Mucosa of descending colon (tissue), 3 donors: Measurements from ENCODE around the gene PIM3. TPM values are rescaled to one million over a fixed set of nuclear protein-coding genes. Genes with fewer than 3 reads are reported as not detected.

Experiments used
- ATAC-seq: fragments of 200-7000 bp; cut with Tn5 transposase; one replicate; pipeline ENCODE4 v1.9.1; 2020; ENCODE audit warnings: mild to moderate bottlenecking, moderate library complexity
- DNase-seq, 3 donors: peaks; one replicate each; pipeline ENCODE4 v3.0.0-alpha.2; 2020
- H3K36me3 ChIP-seq: fragments of 200-600 bp; one replicate; pipeline ENCODE4 v1.8.0; 2021; ENCODE audit warnings: low read depth, mild to moderate bottlenecking
- H3K4me1 ChIP-seq: fragments of 200-600 bp; one replicate; pipeline ENCODE4 v1.8.0; 2021; ENCODE audit warnings: low read depth, mild to moderate bottlenecking
- H3K4me3 ChIP-seq: fragments of 200-600 bp; one replicate; pipeline ENCODE4 v1.8.0; 2021; ENCODE audit warnings: mild to moderate bottlenecking
- H3K9me3 ChIP-seq: fragments of 200-600 bp; one replicate; pipeline ENCODE4 v1.8.0; 2021; ENCODE audit warnings: mild to moderate bottlenecking
- CTCF ChIP-seq: fragments of 200-600 bp; IDR thresholded peaks from one replicate; pipeline ENCODE4 v1.8.0; 2022; ENCODE audit warnings: antibody characterized with exemption, mild to moderate bottlenecking
- intact Hi-C, 2 donors: fragments of 100-400 bp; cut with DNase I in 1 of 2; cut with micrococcal nuclease in 1 of 2; formaldehyde crosslinking; loops; one replicate each; pipeline versions ENCODE4 v1.11.0 to v1.11.1; 2022; cut with DNase I, micrococcal nuclease
- total RNA-seq, 3 donors: library from RNA; stranded (reverse); fragmentation: NEBNext Ultra II Directional in 2 of 3; extraction: Animal tissue kit (Norgen Biotek cat#: 25700) in 2 of 3; gene quantifications; one replicate each; pipeline versions ENCODE4 v1.2.1 to v1.2.4, GENCODE V29; 2021 to 2023
- donor health status: DM: no; HTN: no; CAD: no; lungs with moderate emphysema.
- donor health status: DM: no; HTN: no; CAD: no.
- donor health status: DM: no; HTN: yes; CAD: no.

Gene PIM3
- total RNA-seq, 3 donors from 2014 or later: 56.4 to 106 (median 58.7) TPM

DNA sequence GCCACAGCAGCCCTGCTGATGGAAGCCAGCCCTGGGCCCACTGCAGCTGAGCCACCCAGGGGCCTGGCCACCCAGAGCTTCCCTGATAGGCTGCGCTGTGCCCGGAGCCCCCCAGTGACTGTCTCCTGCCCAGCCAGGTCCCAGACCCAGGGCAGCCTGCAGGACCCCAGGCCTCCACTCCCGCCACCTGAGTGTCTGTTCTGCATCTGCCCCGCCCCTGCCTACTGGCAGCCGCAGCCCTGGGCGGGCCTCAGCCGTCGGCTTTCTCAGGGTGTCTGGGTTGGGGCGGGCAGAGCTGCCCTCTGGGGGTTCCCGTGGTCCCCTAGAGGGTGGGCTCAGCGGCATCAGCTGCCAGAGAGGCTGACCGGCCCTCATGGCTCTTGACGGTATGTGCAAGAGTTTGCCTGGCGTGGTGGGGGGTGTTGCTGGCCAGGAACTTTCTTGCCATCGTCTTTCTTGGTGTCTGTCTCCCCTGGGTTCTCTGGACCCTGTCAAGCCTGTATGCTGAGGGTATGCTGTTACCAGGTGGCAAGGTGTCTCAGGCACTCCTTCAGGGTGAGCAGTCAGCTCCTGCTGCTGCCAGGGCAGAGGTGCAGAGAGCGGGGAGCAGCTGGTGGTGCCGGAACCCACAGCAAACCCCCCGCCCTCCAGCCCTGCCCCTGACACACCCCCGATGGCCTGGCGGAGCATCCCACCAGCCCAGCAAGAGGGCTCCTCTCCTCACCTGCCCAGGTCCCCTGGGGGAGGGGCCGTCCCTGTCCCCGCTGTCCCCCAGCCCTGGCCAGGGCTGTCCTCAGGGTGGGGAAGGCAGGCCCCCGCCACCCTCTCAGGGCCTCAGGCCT lies 12.2 kb upstream of the PIM3 start:
- intact Hi-C loops: no loop called here
- no peaks in the 10 kb centered on the region for H3K9me3 ChIP-seq
- peaks cover 42% of the 10 kb centered on the region for H3K4me1 ChIP-seq
- no peaks in the 10 kb centered on the region for H3K36me3 ChIP-seq
- ATAC-seq (peak; percentile 21), DNase-seq (peak in 2 of 3 donors; percentile 79 to 85)
- H3K4me3 ChIP-seq: peak overlapping the region; percentile 23
- TF ChIP-seq CTCF: no peak

DNA sequence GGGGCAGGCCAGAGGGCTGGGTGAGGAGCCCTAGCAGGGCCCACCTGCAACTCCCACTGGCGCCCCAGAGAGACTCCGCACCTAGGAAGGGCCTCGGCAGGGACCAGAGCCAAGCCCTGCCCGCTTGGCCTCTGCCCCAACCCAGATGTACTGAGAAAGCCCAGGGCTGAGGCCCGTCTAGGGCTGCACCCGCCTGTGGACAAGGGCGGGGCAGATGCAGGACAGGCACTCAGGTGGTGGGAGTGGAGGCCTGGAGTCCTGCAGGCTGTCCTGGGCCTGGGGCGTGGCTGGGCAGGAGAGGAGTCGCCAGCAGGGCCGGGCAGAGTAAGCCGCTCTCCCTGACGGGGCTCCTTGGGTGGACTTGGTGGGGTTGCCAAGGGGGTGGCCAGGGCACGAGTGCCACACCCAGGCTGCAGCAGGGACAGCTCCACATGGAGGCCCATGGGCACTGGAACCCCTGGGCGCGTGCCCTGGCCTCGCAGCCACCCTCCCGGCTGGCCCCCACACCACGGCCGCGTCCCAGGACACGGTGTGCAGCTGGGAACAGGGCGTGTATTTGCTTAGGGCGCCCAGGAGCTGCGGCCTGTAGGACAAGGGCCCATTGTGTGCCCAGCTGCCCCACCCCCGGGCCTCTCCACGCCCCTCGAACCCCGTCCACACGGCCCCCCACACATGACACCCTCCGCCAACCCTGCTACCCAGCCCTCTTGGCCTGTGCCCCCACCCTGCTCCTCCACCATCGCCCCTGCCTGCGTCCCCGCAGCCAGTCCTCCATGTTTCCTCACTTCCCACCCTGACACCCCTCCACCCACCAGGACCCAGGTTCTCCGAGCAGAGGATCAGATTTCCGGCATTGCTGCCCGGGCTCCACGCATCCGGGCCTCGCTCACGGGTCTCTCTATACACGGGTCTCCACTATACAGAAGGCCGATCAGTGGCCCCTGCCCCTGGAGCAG lies 11.3 kb upstream of the PIM3 start:
- TF ChIP-seq CTCF: no peak
- H3K4me1 ChIP-seq: peaks cover 44% of the 10 kb centered on the region

GRCh38 chr22:49949914-49950292 lies 10.7 kb upstream of the PIM3 start:
- ATAC-seq: no peak
- no peak for DNase-seq
- no peak overlapping the region for H3K4me3 ChIP-seq
- TF ChIP-seq CTCF: no peak
- intact Hi-C loops: no loop called here
- H3K4me1 ChIP-seq: peaks cover 44% of the 10 kb centered on the region
- no peaks in the 10 kb centered on the region for H3K36me3 ChIP-seq
- H3K9me3 ChIP-seq: no peaks in the 10 kb centered on the region

More for the DNA sequence above, 11.3 kb upstream of the PIM3 start:
- DNase-seq (peak; percentile 86 to 96 (median 93)), ATAC-seq (peak; percentile 63)
- intact Hi-C loops: no loop called here
- no peaks in the 10 kb centered on the region for H3K9me3 ChIP-seq
- no peaks in the 10 kb centered on the region for H3K36me3 ChIP-seq
- peak overlapping the region; percentile 23 for H3K4me3 ChIP-seq

GRCh38 chr22:49950396-49950994 lies 10.1 kb upstream of the PIM3 start:
- H3K36me3 ChIP-seq: no peaks in the 10 kb centered on the region
- TF ChIP-seq CTCF: no peak
- H3K4me3 ChIP-seq: no peak overlapping the region
- DNase-seq: peak in 1 of 3 donors; percentile 72
- intact Hi-C loops: no loop called here
- no peak for ATAC-seq
- H3K9me3 ChIP-seq: no peaks in the 10 kb centered on the region
- peaks cover 44% of the 10 kb centered on the region for H3K4me1 ChIP-seq

- Histone ChIP-seq H3K4me1 (peaks cover 39% of the 10 kb centered on the region), H3K4me3 (no peak overlapping the region), H3K36me3 (no peaks in the 10 kb centered on the region), H3K9me3 (no peaks in the 10 kb centered on the region)
- intact Hi-C loops: no loop called here
- ATAC-seq: peak; percentile 53
- DNase-seq: peak; percentile 93 to 96 (median 95)
- TF ChIP-seq CTCF: no peak
Observed at GRCh38 chr22:49951000-49951677, 9.4 kb upstream of the PIM3 start.
